A673 (cell line): ENCODE data around the gene PDCD10. TPM values are rescaled to one million over a fixed set of nuclear protein-coding genes. Genes with fewer than 3 reads are reported as not detected.

Experiments used
- BruUV-seq: library from RNA; stranded (reverse); fragments of 400-500 nt; replicated peaks from 2 replicates; lab custom pipeline; 2021; lab: Mats Ljungman, UMichigan
- CTCF ChIA-PET: fragments of 300-600 bp; sonication (Branson Sonifier 250); formaldehyde crosslinking; loops from one replicate; lab custom pipeline; 2022; ENCODE audit warnings: antibody characterized with exemption; lab: Charles Lee
- POLR2A ChIA-PET: fragments of 300-600 bp; sonication (Branson Sonifier 250); formaldehyde crosslinking; loops from one replicate; lab custom pipeline; 2022; ENCODE audit warnings: antibody characterized with exemption; ENCODE audit not compliant: low non-redundant PET; lab: Charles Lee
- DNase-seq: peaks from one replicate; pipeline ENCODE4 v3.0.0-alpha.2; 2015; ENCODE audit warnings: low spot score
- H3K27ac ChIP-seq: fragments of 200-600 bp; sonication (generic); 2 replicates; pipeline ENCODE4 v1.5.1; 2016; ENCODE audit warnings: mixed run types, low read depth, mild to moderate bottlenecking, mixed read lengths, antibody characterized with exemption, low read length; ENCODE audit not compliant: poor library complexity, severe bottlenecking
- H3K27me3 ChIP-seq: fragments of 200-600 bp; sonication (generic); replicated peaks from 2 replicates; pipeline ENCODE4 v1.6.1; 2017; ENCODE audit warnings: mixed run types, low read depth, mild to moderate bottlenecking, mixed read lengths, antibody characterized with exemption, low read length; ENCODE audit not compliant: insufficient read depth, poor library complexity
- H3K36me3 ChIP-seq: fragments of 200-600 bp; sonication (generic); 2 replicates; pipeline ENCODE4 v1.6.1; 2016; ENCODE audit warnings: mixed run types, mild to moderate bottlenecking, mixed read lengths, antibody characterized with exemption, low read length; ENCODE audit not compliant: insufficient read depth, poor library complexity, severe bottlenecking
- H3K4me1 ChIP-seq: fragments of 200-600 bp; sonication (generic); 2 replicates; pipeline ENCODE4 v1.6.1; 2017; ENCODE audit warnings: mixed run types, mild to moderate bottlenecking, mixed read lengths, antibody characterized with exemption, low read length; ENCODE audit not compliant: insufficient read depth, poor library complexity, severe bottlenecking
- H3K4me3 ChIP-seq: fragments of 200-600 bp; sonication (generic); 2 replicates; pipeline ENCODE4 v1.5.1; 2016; ENCODE audit warnings: low read depth, mixed run types, mild to moderate bottlenecking, mixed read lengths, low read length; ENCODE audit not compliant: poor library complexity, severe bottlenecking
- H3K9me3 ChIP-seq: fragments of 200-600 bp; sonication (generic); 2 replicates; pipeline ENCODE4 v1.6.1; 2016; ENCODE audit warnings: mixed run types, low read depth, mild to moderate bottlenecking, mixed read lengths, antibody characterized with exemption, low read length; ENCODE audit not compliant: poor library complexity, severe bottlenecking
- EZH2 ChIP-seq: fragments of 200-600 bp; sonication (generic); IDR thresholded peaks from 2 replicates; pipeline ENCODE4 v1.6.1; 2017; ENCODE audit warnings: borderline replicate concordance, low read depth, mild to moderate bottlenecking, mixed read lengths, antibody characterized with exemption, low read length; ENCODE audit not compliant: poor library complexity, severe bottlenecking
- intact Hi-C: fragments of 100-400 bp; cut with micrococcal nuclease; formaldehyde crosslinking; loops from one replicate; pipeline ENCODE4 v1.10.0; 2022; ENCODE audit not compliant: unreplicated experiment
- total RNA-seq: library from RNA; stranded (reverse); gene quantifications from 2 replicates; pipeline ENCODE4 v1.2.3, GENCODE V29; 2021
- TF ChIP-seq, protein P1 (sequence below): fragments of 300-800, 200-600 bp; sonication (generic); conservative IDR thresholded peaks from 2 replicates; pipeline ENCODE4 v1.5.1; 2017; ENCODE audit warnings: low read depth, mild to moderate bottlenecking, antibody characterized with exemption, low read length, moderate library complexity, mixed read lengths

PDCD10 gene
- total RNA-seq, 1 experiment from 2014 or later: 47.0 TPM

GRCh38 chr3:167700046-167700445 lies 34.6 kb downstream of the PDCD10 start:
- Histone ChIP-seq H3K4me1 (peaks cover 8% of the 10 kb centered on the region), H3K4me3 (no peak overlapping the region), H3K9me3 (no peaks in the 10 kb centered on the region), H3K36me3 (peaks cover 13% of the 10 kb centered on the region), H3K27me3 (no peaks in the 10 kb centered on the region), H3K27ac (no peak overlapping the region)
- TF ChIP-seq, protein P1, sequence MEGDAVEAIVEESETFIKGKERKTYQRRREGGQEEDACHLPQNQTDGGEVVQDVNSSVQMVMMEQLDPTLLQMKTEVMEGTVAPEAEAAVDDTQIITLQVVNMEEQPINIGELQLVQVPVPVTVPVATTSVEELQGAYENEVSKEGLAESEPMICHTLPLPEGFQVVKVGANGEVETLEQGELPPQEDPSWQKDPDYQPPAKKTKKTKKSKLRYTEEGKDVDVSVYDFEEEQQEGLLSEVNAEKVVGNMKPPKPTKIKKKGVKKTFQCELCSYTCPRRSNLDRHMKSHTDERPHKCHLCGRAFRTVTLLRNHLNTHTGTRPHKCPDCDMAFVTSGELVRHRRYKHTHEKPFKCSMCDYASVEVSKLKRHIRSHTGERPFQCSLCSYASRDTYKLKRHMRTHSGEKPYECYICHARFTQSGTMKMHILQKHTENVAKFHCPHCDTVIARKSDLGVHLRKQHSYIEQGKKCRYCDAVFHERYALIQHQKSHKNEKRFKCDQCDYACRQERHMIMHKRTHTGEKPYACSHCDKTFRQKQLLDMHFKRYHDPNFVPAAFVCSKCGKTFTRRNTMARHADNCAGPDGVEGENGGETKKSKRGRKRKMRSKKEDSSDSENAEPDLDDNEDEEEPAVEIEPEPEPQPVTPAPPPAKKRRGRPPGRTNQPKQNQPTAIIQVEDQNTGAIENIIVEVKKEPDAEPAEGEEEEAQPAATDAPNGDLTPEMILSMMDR: no peak
- no peak for TF ChIP-seq EZH2
- ChIA-PET CTCF (no interaction called here), POLR2A (no interaction called here)
- no peak for DNase-seq
- intact Hi-C loops: no loop called here
- no TSS peak for BruUV-seq

DNA sequence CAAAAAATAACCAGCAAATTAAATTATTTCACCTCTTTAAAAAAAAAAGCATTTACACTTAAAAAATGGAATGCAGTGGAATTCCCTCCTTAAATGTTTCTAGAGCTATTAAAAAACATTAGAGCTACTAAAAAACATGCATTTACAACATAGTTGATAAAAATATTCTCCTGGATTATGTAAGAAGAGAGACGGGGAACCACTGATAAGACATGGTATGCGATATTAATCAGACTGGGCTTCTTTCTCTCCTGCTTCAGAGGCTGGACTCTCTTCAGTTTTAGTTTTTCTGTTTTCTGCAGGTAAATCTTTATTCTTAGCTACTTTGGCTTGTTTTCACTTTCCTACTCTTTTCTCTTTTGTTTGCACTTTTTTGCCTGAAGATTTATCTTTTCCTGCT lies 40.6 kb downstream of the PDCD10 start:
- no peaks in the 10 kb centered on the region for H3K9me3 ChIP-seq
- ChIA-PET POLR2A (no interaction called here), CTCF (no interaction called here)
- no peak for TF ChIP-seq EZH2
- TF ChIP-seq, protein P1: no peak
- no peak for DNase-seq
- intact Hi-C loops: no loop called here
- BruUV-seq: no TSS peak
- H3K27ac ChIP-seq: no peak overlapping the region
- H3K36me3 ChIP-seq: peaks cover 16% of the 10 kb centered on the region
- H3K4me3 ChIP-seq: no peak overlapping the region
- peaks cover 8% of the 10 kb centered on the region for H3K4me1 ChIP-seq
- no peaks in the 10 kb centered on the region for H3K27me3 ChIP-seq

GRCh38 chr3:167691366-167691765 lies 43.3 kb downstream of the PDCD10 start:
- ChIA-PET POLR2A (no interaction called here), CTCF (interaction anchor here (0.5 kb wide), 1 partner anchor 23 kb away, joined by 3 read pairs; no protein-coding TSS in a partner anchor)
- BruUV-seq: no TSS peak
- intact Hi-C loops: no loop called here
- no peaks in the 10 kb centered on the region for H3K4me1 ChIP-seq
- TF ChIP-seq, protein P1: no peak
- TF ChIP-seq EZH2: no peak
- H3K36me3 ChIP-seq: peaks cover 18% of the 10 kb centered on the region
- DNase-seq: no peak
- H3K9me3 ChIP-seq: no peaks in the 10 kb centered on the region
- no peaks in the 10 kb centered on the region for H3K27me3 ChIP-seq
- H3K27ac ChIP-seq: no peak overlapping the region
- H3K4me3 ChIP-seq: no peak overlapping the region
